Esophagus squamous epithelium (tissue), 4 donors: ENCODE data around the gene FREY1.
A peak's percentile ranks its signal among the peaks of the same experiment; 100 is the strongest.

Experiments
- POLR2A ChIP-seq, 4 donors: fragments of 450-650 bp; IDR thresholded peaks; one replicate each; pipeline ENCODE4 v1.6.1; 2017; ENCODE audit warnings: antibody characterized with exemption in 4 of 4, mild to moderate bottlenecking in 4 of 4, moderate library complexity in 3 of 4
- TF ChIP-seq, protein P1 (sequence below), 6 experiments: fragments of 450-650 bp in 4 of 6; fragments of 200-600 bp in 2 of 6; sonication (generic) in 2 of 6; IDR thresholded peaks; one replicate each; pipeline ENCODE4 v1.5.1; 2016 to 2019; ENCODE audit warnings: antibody characterized with exemption in 6 of 6, mild to moderate bottlenecking in 4 of 6, moderate library complexity in 4 of 6

DNA sequence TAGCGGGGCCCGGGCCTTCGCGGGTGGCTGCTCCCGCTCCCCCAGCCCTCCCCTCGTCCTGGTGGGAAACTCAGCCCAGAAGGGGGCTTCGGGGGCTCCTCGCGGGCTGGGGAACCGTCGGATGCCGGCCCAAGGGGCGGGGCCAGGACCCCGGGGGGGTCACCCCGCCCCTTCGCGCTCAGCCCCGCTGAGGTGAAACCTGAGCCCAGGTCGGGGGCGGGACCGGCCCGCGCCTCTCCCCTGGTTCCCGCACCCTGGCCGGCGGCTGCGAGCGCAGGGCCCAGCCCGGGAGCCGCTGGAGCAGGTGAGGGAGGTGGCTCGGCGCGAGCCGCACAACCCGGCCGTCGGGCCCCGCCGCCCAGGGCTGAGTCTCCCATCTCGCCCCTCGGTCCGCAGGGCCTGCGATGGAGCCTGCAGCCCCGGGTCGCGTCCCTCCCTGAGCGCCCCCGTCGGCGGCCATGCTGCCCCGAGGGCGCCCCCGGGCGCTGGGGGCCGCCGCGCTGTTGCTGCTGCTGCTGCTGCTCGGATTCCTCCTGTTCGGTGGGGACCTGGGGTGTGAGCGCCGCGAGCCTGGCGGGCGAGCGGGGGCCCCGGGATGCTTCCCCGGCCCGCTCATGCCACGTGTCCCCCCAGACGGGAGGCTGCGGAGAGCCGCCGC is 15.5 kb upstream of the FREY1 start, which contains the start of gene LARGE2:
- TF ChIP-seq, protein P1, sequence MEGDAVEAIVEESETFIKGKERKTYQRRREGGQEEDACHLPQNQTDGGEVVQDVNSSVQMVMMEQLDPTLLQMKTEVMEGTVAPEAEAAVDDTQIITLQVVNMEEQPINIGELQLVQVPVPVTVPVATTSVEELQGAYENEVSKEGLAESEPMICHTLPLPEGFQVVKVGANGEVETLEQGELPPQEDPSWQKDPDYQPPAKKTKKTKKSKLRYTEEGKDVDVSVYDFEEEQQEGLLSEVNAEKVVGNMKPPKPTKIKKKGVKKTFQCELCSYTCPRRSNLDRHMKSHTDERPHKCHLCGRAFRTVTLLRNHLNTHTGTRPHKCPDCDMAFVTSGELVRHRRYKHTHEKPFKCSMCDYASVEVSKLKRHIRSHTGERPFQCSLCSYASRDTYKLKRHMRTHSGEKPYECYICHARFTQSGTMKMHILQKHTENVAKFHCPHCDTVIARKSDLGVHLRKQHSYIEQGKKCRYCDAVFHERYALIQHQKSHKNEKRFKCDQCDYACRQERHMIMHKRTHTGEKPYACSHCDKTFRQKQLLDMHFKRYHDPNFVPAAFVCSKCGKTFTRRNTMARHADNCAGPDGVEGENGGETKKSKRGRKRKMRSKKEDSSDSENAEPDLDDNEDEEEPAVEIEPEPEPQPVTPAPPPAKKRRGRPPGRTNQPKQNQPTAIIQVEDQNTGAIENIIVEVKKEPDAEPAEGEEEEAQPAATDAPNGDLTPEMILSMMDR (IDR thresholded peaks at IDR 0.05): no peak
- TF ChIP-seq POLR2A (IDR thresholded peaks at IDR 0.05): peak in 2 of 4 donors; percentile 51 to 54
